Retinal pigment epithelial cell (primary cell): Measurements from ENCODE around the gene COL11A1.
"Not testable (repeated sequence)": the region's sequence is repeated elsewhere in the genome, so short reads cannot be mapped to it uniquely, and the experiment has no call there.

Source experiments
- DNase-seq: peaks from one replicate; pipeline ENCODE4 v3.0.0-alpha.2; 2010; ENCODE audit warnings: low read depth
- H3K4me3 ChIP-seq: 2 replicates; pipeline ENCODE4 v1.5.1; 2011; ENCODE audit warnings: mild to moderate bottlenecking, low read length, control low read depth, moderate library complexity
- CTCF ChIP-seq: conservative IDR thresholded peaks from 2 replicates; pipeline ENCODE4 v1.5.1; 2011; ENCODE audit warnings: low read depth, low read length, control low read depth, inconsistent platforms

The COL11A1 gene

GRCh38 chr1:102961549-102961948 lies 146.8 kb downstream of the COL11A1 start:
- no peak for TF ChIP-seq CTCF
- no peak for DNase-seq
- no peak overlapping the region for H3K4me3 ChIP-seq

DNA sequence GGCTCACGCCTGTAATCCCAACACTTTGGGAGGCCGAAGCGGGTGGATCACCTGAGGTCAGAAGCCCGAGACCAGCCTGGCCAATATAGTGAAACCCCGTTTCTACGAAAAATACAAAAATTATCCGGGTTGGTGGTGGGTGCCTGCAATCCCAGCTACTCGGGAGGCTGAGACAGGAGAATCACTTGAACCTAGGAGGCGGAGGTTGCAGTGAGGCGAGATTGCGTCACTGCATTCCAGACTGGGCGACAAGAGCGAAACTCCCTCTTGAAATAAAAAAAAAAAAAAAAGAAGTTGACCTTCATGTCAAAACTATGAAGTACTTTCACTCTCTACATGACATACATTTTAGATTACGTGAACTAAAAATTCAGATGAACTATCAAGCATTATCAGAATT lies 153.7 kb downstream of the COL11A1 start:
- H3K4me3 ChIP-seq: no peak overlapping the region
- no peak for TF ChIP-seq CTCF
- no peak for DNase-seq

DNA sequence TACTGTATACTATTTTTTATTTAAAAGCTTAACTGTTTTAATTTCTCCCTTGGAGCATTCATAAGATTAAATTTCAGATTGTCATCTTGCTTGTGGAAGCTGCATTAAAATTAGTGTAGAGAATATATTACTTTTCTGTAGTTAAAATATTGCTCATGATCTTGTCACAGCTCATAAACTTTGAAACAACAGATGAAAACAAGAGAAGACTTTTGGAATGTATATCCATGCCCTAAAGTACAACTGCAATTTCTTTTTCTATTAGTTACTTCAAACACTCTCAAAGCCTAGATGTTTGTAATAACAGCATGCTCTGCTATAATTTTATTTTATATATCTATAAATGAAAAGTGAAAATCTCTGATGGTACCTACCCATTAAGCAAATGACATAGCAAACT lies 155.9 kb downstream of the COL11A1 start:
- no peak for DNase-seq
- no peak overlapping the region for H3K4me3 ChIP-seq

DNA sequence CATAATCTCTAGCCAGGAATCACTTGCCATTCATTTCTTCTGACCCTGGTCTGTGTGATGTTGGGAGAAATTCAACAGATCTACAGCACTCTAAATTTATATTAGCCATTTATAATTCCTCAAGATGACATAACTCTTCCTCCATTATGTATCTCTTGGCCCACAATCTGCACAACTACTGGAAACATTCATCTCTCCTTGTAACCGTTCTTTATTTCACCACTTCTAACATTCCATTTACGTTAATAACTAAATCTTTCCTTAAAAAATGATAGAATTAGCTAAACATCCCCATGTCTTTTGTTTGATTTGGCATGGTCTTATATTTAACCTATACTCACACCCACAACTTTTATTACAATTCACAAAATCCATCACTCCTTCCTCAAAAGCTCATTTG lies 166.0 kb downstream of the COL11A1 start:
- no peak for DNase-seq
- TF ChIP-seq CTCF: no peak
- no peak overlapping the region for H3K4me3 ChIP-seq

More for the DNA sequence above, 155.9 kb downstream of the COL11A1 start:
- no peak for TF ChIP-seq CTCF

- no peak for TF ChIP-seq CTCF
- no peak overlapping the region for H3K4me3 ChIP-seq
- DNase-seq: no peak
Measured at GRCh38 chr1:102941366-102941947, 166.9 kb downstream of the COL11A1 start.

- H3K4me3 ChIP-seq: no peak overlapping the region
- DNase-seq: no peak
- no peak for TF ChIP-seq CTCF
Measured at GRCh38 chr1:102937401-102937800, 170.9 kb downstream of the COL11A1 start.

GRCh38 chr1:102933362-102933761 lies 175.0 kb downstream of the COL11A1 start:
- DNase-seq, H3K4me3 ChIP-seq: not testable (repeated sequence)

DNA sequence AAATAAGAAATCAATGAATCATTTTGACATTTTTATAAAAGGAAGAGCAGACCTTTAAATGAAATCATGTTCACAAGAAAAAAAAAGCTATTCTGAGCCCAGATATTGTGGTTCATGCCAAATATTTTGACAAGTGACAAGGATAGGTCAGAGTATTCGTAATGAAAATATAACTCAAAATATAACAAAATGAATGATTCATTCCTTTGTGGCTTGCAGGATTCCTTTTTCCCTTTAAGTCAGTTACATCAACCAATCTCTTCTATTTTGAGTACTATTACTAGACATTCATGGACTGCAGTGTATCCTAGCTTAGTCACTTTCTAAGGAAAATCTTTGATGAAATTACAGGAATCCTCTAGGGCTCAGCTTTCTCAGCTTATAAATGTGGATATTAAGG lies 188.7 kb downstream of the COL11A1 start:
- no peak for DNase-seq
- H3K4me3 ChIP-seq: no peak overlapping the region
- TF ChIP-seq CTCF: no peak
